Measurements from ENCODE around the gene TBX21. TPM values are rescaled to one million over a fixed set of nuclear protein-coding genes. Genes with fewer than 3 reads are reported as not detected.

TBX21 gene
- total and polyA plus RNA-seq, 12 donors, result 0.07 to 2.0 (median 0.21) TPM; not detected in 4

DNA sequence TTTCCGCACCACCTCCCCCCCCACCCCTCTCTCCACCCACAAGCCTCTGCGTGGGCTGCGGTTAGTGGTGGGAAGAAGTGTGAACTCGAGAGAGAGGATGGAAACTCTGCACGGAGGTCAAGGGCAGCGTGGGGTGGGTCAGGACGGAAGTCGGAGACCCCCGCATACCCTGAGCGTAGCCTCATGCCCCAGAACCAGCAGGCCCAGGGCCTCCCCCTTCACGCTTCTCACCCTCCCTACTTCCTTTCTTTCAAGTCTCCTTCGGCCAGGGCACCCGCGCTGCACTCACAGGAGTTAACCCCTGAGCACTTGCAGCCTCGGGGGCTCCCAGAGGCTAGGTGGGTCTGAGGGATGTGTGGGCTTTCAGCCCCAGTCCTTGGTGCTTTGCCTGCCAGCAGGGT lies 29.8 kb upstream of the TBX21 start:
- ATAC-seq, result no peak
- Histone ChIP-seq H3K27me3 (no peaks in the 10 kb centered on the region), H3K4me1 (peaks cover 5 to 54% (median 30%) of the 10 kb centered on the region in 9 donors), H3K4me3 (no peak overlapping the region), H3K9me3 (no peaks in the 10 kb centered on the region), H3K27ac (peak overlapping the region in 1 of 10 donors; percentile 67), H3K36me3 (peaks cover 0 to 73% (median 9%) of the 10 kb centered on the region in 9 donors)
- no peak for DNase-seq
- intact Hi-C loops (cut with DNase I), result loop anchor here in 2 of 10 donors (10.0 kb wide), 1 partner anchor 92 kb away; no protein-coding TSS in a partner anchor
- 76 to 83% methylated on average over 15 of the region's 15 CpGs for WGBS, 2 donors
- TF ChIP-seq, protein P1, sequence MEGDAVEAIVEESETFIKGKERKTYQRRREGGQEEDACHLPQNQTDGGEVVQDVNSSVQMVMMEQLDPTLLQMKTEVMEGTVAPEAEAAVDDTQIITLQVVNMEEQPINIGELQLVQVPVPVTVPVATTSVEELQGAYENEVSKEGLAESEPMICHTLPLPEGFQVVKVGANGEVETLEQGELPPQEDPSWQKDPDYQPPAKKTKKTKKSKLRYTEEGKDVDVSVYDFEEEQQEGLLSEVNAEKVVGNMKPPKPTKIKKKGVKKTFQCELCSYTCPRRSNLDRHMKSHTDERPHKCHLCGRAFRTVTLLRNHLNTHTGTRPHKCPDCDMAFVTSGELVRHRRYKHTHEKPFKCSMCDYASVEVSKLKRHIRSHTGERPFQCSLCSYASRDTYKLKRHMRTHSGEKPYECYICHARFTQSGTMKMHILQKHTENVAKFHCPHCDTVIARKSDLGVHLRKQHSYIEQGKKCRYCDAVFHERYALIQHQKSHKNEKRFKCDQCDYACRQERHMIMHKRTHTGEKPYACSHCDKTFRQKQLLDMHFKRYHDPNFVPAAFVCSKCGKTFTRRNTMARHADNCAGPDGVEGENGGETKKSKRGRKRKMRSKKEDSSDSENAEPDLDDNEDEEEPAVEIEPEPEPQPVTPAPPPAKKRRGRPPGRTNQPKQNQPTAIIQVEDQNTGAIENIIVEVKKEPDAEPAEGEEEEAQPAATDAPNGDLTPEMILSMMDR (IDR thresholded peaks at IDR 0.05), result no peak

DNA sequence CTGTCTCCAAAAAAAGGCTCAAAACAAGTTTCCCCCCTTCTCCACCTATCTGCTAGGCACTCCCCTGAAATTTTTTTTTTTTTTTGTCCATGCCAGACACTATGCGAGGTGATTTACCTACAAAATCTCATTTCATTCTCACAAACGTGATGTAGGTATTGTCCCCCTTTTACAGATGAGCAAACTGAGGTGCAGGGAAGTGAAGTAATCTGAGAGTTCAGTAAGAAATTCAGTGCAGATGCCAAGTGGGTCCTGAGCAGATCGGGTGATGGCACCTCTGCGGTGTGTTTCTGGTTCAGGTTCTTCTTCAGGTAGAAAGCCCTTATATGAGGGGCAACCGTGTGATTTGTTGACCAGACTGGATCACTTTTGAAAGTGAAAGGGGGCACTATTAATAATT lies 29.4 kb upstream of the TBX21 start:
- no peak for DNase-seq
- 93 to 95% methylated on average over 5 of the region's 5 CpGs for WGBS, 2 donors
- H3K4me1 ChIP-seq, result peaks cover 5 to 54% (median 30%) of the 10 kb centered on the region in 9 donors

DNA sequence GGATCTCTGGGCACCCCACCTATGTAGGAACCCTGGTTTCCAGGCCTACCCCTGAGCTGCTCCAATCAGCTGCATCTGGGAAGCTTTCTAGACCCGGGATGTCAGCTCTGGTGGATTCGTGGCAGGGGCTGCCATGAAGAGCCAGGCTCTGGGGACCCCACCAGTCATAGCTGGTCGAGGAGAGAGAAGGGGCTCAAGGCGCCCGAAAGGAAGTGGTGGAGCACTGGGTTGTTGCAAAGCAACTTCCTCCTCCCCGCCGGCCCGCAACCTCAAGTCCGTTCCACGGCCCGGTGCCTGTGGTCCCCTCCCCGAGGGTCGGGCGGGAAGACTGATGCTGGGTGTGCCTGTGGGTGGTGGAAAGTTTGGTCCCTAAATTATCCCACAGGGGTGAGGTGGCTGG lies 28.9 kb upstream of the TBX21 start:
- Histone ChIP-seq H3K4me1 (peaks cover 5 to 54% (median 30%) of the 10 kb centered on the region in 9 donors), H3K36me3 (peaks cover 0 to 65% (median 8%) of the 10 kb centered on the region in 9 donors), H3K4me3 (no peak overlapping the region), H3K27ac (peak overlapping the region in 1 of 10 donors; percentile 67), H3K27me3 (no peaks in the 10 kb centered on the region), H3K9me3 (no peaks in the 10 kb centered on the region)
- 69 to 84% methylated on average over 14 of the region's 14 CpGs for WGBS, 2 donors
- intact Hi-C loops (cut with DNase I), result loop anchor here in 2 of 10 donors (10.0 kb wide), 1 partner anchor 91 kb away; no protein-coding TSS in a partner anchor
- DNase-seq (no peak), ATAC-seq (no peak)
- TF ChIP-seq, protein P1 (IDR thresholded peaks at IDR 0.05), result no peak

More for the DNA sequence above, 29.4 kb upstream of the TBX21 start:
- H3K9me3 ChIP-seq, result no peaks in the 10 kb centered on the region
- no peaks in the 10 kb centered on the region for H3K27me3 ChIP-seq
- no peak for ATAC-seq
- no peak overlapping the region for H3K4me3 ChIP-seq
- peak overlapping the region in 1 of 10 donors; percentile 67 for H3K27ac ChIP-seq
- peaks cover 0 to 68% (median 9%) of the 10 kb centered on the region in 9 donors for H3K36me3 ChIP-seq
- TF ChIP-seq, protein P1 (IDR thresholded peaks at IDR 0.05), result no peak
- intact Hi-C loops (cut with DNase I), result loop anchor here in 2 of 10 donors (10.0 kb wide), 1 partner anchor 91 kb away; no protein-coding TSS in a partner anchor

DNA sequence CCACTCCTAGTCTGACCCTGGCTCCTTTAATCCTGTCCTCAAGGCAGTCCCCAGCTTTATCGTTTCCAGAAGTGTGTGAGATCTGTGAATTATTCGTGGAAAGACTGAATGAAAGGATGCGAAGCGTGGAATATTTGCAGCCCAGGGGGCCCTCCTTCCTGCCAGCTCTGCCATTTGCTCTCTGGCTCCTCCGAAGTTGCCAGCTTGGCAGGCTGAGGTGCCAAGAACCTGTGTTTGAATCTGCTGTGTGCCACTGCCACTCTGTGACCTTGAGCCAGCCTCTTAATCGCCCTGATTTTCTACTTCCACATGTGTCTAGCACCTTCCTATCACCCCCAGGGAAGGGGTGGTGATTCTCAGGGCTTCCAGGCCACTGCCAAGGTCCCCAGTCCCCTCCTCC lies 28.3 kb upstream of the TBX21 start:
- H3K36me3 ChIP-seq, result peaks cover 0 to 65% (median 3%) of the 10 kb centered on the region in 9 donors
- TF ChIP-seq, protein P1 (IDR thresholded peaks at IDR 0.05), result no peak
- no peaks in the 10 kb centered on the region for H3K9me3 ChIP-seq
- ATAC-seq (no peak), DNase-seq (no peak)
- intact Hi-C loops (cut with DNase I), result loop anchor here in 2 of 10 donors (10.0 kb wide), 1 partner anchor 90 kb away; no protein-coding TSS in a partner anchor
- 60 to 63% methylated on average over 6 of the region's 6 CpGs for WGBS, 2 donors
- H3K27me3 ChIP-seq, result no peaks in the 10 kb centered on the region
- H3K27ac ChIP-seq, result peak overlapping the region in 1 of 10 donors; percentile 67
- H3K4me1 ChIP-seq, result peaks cover 5 to 54% (median 30%) of the 10 kb centered on the region in 9 donors
- no peak overlapping the region for H3K4me3 ChIP-seq

All from heart right ventricle (tissue), 16 donors.